ENCODE measurements around the gene COQ3.
A peak's percentile ranks its signal among the peaks of the same experiment; 100 is the strongest.

GRCh38 chr6:99434702-99435530, 40.9 kb upstream of the COQ3 start:
- TF ChIP-seq CTCF (conservative IDR thresholded peaks at IDR 0.05) (peak; percentile 79), EZH2 (IDR thresholded peaks at IDR 0.05; ENCODE audit: low read depth) (no peak)

All from PC-9 (cell line).